Spleen (tissue), 7 donors: ENCODE measurements around the gene GIGYF2.

ENCODE experiments used
- POLR2A ChIP-seq, 3 donors: fragments of 450-650 bp; IDR thresholded peaks; one replicate each; pipeline ENCODE4 v1.5.1; 2017; ENCODE audit warnings: antibody characterized with exemption in 3 of 3, mild to moderate bottlenecking in 1 of 3
- POLR2AphosphoS5 ChIP-seq, 3 donors: sonication (generic); formaldehyde crosslinking; IDR thresholded peaks; one replicate each; pipeline ENCODE4 v1.5.1; 2017; ENCODE audit warnings: antibody characterized with exemption in 3 of 3
- TF ChIP-seq, protein P1 (sequence below), 11 experiments: fragments of 200-600 bp in 7 of 11; fragments of 450-650 bp in 4 of 11; sonication (generic) in 4 of 11; IDR thresholded peaks in 8 of 11; conservative IDR thresholded peaks in 3 of 11; 1 replicate in 7 of 11; 2 replicates in 4 of 11; pipeline versions ENCODE4 v1.4.0 to v1.8.0; 2016 to 2021; ENCODE audit warnings: antibody characterized with exemption in 11 of 11, inconsistent platforms in 4 of 11, mild to moderate bottlenecking in 1 of 11
- donor health status: DM: no; HTN: no; CAD: no; lungs with moderate emphysema.
- donor health status: DM: no; HTN: no; CAD: no.
- donor health status: DM: no; HTN: no; CAD: no.

- TF ChIP-seq POLR2A (IDR thresholded peaks at IDR 0.05) (no peak), POLR2AphosphoS5 (IDR thresholded peaks at IDR 0.05) (no peak)
- TF ChIP-seq, protein P1, sequence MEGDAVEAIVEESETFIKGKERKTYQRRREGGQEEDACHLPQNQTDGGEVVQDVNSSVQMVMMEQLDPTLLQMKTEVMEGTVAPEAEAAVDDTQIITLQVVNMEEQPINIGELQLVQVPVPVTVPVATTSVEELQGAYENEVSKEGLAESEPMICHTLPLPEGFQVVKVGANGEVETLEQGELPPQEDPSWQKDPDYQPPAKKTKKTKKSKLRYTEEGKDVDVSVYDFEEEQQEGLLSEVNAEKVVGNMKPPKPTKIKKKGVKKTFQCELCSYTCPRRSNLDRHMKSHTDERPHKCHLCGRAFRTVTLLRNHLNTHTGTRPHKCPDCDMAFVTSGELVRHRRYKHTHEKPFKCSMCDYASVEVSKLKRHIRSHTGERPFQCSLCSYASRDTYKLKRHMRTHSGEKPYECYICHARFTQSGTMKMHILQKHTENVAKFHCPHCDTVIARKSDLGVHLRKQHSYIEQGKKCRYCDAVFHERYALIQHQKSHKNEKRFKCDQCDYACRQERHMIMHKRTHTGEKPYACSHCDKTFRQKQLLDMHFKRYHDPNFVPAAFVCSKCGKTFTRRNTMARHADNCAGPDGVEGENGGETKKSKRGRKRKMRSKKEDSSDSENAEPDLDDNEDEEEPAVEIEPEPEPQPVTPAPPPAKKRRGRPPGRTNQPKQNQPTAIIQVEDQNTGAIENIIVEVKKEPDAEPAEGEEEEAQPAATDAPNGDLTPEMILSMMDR (IDR thresholded peaks at IDR 0.05 in 8 of 11, conservative IDR thresholded peaks at IDR 0.05 in 3 of 11): no peak
Measured at GRCh38 chr2:232787806-232788205, 90.7 kb downstream of the GIGYF2 start.
